Effector CD4-positive, alpha-beta T cell (primary cell): ENCODE measurements around the gene CXorf65.

Experiments
- DNase-seq: peaks from one replicate; pipeline ENCODE4 v3.0.0-alpha.2; 2020
- total RNA-seq: gene quantifications from one replicate; lab custom pipeline; 2026; lab: John Stamatoyannopoulos, UW

The CXorf65 gene
- total RNA-seq, result 0.56 reads per million

DNA sequence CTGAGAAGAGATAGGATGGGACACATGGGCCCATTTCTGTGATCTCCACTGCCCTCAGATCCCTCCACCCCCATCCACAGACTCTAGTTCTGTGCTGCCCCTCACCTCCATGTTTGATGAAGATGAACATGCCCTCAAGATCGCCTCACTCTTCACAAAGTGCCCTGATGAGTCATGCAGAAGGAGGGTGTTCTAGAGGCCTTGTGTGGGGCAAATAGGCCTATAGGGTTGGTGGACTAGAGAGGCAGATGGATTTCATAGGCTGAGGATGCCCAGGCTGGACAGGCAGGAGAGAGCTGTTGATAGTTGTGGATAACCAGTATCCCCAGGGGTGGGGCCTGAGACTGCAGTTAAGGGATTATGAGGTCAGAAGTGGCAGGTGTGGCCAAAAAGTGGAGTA lies at the start of gene CXorf65:
Gene CXorf65, minus strand, starts transcription at position 314 of the 400 bp plus-strand sequence. Its CDS starts 184 bp downstream, at position 130.
- peak; percentile 26 for DNase-seq

- DNase-seq, result no peak
Measured at GRCh38 chrX:71154641-71155040, 48.1 kb upstream of the CXorf65 start.

DNA sequence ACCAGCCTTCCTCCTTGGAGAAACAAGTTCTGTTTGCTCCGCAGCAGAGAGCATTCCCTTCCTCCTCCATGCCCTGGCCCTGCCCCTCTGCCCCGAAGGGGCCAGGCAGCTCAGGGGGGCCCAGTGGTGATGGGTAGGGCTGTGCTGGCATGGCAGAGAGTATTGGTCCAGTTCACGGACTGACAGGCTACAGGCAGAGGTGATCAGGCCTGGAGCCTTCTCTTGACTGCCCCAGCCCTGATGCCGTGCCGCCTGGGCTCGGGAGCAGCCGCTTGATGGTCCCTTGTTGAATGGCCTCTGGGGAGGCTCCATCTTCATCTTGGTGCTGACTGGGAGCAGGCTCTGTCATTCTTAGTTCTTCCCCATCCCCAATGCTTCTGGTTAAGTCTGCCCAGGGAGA lies 47.7 kb upstream of the CXorf65 start:
- DNase-seq, result no peak

- no peak for DNase-seq
Measured at GRCh38 chrX:71151366-71151765, 44.8 kb upstream of the CXorf65 start.

DNA sequence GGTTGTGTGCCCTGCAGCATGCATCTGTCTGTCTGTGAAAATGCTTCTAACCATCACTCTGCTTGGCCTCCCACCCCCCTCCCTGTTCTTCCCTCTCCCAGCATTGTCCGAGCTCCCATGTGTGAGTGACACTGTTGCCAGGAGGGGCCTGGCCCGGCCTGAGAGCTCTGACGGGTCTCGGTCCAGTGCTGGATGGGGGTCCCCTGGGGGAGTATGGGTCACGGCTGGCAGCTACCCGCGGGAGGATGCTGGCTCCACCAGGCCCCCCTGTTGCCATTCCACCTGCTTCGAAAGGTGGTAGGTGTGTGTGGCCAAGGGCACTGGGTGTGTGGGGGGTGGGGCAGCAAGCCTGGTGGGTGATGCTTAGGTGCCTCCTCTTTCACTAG lies 41.7 kb upstream of the CXorf65 start:
- DNase-seq, result no peak

GRCh38 chrX:71147496-71148277 lies 41.1 kb upstream of the CXorf65 start:
- no peak for DNase-seq

DNA sequence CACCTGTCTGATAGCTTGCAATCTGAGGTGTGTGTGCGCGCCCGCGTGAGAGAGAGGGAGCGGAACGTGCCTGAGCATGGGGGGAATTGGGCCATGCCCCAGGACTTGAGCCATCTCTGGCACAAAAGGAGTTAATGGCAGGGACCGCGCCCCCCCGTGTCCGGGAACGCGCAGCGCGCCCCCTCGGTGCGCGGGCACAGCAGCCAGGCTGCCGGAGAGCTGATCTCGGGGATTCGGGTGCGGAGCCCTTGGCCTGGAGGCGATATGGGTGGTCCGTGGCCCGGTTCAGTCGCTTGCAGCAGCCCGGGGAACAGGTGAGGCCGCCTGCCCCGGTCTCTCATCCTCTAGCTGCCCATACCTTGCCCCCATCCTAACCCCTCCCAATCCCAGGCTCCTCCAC lies 38.1 kb upstream of the CXorf65 start, which contains the start of gene NLGN3:
Gene NLGN3, plus strand, starts transcription at position 191 of the 400 bp plus-strand sequence. CDS start 2,909 bp downstream, outside the sequence.
- no peak for DNase-seq

GRCh38 chrX:71143508-71143907 lies 37.0 kb upstream of the CXorf65 start:
- no peak for DNase-seq

DNA sequence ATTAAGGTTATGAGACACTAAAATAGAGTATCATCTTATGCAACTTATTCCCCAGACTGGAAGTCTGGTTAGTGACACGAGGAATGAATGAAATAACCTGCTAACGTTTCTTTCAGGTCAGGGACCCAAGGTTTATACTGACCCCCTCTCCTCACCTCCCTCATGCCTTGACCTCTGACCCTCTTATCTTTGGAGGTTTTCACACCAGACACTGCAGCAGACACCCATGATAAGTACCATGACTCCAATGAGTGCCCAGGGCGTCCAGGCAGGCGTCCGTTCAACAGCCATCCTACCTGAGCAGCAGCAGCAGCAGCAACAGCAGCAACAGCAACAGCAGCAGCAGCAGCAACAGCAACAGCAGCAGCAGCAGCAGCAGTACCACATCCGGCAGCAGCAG lies 33.9 kb upstream of the CXorf65 start:
- no peak for DNase-seq

DNA sequence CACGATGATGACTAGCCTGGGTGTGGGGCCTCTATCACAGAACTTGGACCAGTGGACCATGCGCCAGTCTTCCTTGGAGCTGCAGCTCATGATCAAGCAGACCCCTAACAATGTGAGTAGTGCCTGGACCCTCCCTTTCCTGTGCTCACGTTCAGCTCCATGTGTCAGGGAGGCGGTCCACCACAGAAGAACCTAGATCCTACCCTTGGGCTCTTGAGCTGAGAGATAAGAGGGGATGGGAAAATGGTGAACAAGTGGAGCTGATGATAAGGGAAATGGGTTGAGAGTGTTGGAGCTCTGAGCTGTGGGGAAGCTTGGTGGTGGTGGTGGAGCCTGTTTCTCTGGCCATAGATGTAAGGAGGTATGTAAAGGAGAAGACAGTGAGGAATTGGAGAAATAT lies 25.0 kb upstream of the CXorf65 start:
- no peak for DNase-seq

GRCh38 chrX:71128915-71129765 lies 22.6 kb upstream of the CXorf65 start:
- peak; percentile 70 for DNase-seq

- no peak for DNase-seq
Measured at GRCh38 chrX:71128166-71128833, 21.8 kb upstream of the CXorf65 start.

DNA sequence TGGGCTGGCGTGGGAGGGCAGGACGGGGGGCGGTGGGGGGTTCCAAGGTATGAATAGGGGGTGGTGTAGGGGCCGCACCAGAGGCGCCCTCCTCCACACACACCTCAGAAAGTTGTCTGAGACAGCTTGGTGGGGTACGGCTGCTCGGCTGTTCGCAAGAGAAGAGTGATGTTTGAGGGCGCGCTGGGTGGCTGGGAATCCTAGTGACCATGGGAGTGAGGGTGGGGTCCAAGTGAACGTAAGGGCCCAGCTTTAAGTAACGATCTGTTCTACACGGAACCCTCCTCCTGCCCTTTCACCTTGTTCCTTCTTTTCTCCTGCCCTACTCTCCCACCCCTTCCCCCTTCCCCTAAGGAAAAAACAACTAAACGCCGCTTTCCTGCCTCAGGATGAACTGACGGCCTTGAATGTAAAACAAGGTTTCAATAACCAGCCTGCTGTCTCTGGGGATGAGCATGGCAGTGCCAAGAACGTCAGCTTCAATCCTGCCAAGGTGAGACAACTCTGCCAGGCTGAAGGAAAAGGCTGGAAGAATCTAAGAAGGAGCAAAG lies 12.5 kb upstream of the CXorf65 start:
- no peak for DNase-seq

DNA sequence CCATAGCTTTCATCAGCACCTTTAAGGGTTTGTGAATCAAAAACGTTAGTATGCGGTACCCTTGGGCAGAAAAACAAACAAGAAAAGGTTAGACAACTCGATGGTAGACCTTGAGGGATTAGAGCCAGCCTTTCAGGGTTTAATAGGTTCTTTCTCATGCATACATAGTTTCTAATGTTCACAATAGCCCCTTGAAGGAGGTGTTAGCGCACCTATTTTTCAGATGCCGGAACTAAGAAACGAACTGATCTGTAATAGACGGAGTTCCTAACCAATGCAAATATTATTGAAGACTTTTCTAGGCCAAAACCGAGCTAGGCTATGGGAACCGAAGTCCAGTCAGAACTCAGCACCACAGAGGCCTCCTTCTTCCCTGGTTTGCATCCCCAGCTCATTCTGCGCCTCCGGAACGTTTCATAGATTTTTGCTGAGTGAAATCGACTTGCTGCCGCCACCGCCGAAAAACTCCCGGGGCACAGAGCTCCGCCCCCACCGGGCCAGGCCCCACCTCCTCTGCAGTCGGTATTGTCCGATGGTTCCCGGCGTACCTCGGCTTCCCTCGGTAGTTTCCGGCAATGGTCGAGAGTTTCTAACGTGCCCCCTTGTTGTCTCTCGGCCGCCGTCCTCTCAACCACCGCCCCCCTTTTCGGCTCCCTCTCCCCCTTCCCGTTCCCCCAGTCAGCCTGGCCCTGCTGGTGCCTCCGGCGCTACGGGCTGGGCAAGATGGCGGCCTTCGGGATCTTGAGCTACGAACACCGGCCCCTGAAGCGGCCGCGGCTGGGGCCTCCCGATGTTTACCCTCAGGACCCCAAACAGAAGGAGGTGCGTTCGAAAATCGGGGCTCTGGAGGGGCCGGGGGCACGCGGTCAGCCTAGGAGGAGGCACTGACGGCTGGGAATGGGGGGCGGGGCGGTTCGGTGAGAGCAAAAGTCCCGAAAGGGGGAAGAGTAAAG lies 11.8 kb upstream of the CXorf65 start, which contains the start of gene MED12:
Gene MED12, plus strand, starts transcription at position 565 of the 953 bp plus-strand sequence. Its CDS starts 159 bp downstream, at position 724.
- peak; percentile 69 for DNase-seq

DNA sequence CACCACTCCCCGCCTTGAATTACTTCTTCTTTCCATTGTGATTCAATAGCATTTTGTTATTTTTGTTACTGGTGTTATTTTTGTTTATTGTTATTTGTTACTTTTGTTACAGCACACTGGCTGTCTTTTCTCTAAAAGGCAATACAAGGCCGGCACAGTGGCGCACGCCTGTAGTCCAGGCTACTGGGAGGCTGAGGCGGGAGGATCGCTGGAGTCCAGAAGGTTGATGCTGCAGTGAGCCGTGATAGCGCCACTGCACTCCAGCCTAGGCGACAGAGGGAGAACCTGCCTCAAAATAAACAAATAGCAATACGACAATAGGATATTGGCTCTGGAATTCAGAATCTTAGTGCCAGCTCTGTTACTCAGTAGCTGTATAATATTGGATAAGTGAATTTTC lies 10.8 kb upstream of the CXorf65 start:
- no peak for DNase-seq

DNA sequence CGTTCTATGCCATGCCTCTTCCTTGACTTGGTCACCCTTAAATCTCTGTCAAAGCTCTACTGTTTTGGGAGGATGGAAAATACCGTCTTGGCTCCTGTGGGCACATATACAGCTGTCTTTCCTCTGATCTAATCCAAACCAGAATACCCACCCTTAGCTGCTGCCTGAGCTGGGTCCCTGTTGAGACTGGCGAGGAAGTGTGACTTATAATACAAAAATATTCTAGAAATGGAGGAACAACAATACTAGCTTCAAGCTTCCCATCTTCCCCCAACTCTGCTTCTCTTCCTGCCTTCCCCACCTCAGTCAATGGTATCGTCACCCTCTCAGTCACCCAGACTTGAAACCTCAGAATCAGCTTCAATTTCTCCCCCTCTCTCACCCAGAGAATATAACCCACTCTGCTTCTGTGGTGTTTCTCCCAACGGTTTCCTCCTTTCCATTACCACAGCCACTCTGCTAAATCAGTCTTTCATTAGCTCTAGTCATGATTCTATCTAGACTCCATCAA lies 5.4 kb upstream of the CXorf65 start:
- peak; percentile 33 for DNase-seq

DNA sequence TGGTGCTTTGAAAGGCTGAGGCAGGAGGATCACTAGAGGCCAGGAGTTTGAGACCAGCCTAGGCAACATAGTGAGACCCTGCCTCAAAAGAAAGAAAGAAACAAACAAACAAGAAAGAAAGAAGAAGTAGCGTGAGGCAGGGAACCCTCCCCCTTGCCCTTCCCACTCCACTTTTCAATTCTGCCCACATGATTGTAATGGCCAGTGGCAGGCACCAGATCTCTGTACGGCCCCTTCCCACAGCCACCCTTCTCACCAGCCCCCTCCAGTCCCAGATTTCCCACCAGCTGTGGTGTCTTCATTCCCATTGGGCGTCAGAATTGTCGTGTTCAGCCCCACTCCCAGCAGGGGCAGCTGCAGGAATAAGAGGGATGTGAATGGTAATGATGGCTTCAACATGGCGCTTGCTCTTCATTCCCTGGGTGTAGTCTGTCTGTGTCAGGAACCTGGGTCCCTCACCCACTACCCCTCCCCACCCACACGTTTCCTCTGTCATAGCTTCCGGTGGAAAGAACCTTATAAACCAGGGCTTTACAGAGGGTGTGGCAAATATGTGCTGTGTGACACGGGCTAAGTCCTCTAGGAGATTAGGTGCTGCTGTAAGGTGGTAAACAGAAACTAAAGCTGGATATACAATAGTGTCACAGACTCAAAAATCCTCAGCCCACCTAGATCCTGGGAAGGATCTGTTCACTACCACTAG lies 4.8 kb upstream of the CXorf65 start, which contains the start of gene IL2RG:
Gene IL2RG, minus strand, starts transcription at position 437 of the 703 bp plus-strand sequence. Its CDS starts 38 bp downstream, at position 399.
- DNase-seq, result peak; percentile 77

DNA sequence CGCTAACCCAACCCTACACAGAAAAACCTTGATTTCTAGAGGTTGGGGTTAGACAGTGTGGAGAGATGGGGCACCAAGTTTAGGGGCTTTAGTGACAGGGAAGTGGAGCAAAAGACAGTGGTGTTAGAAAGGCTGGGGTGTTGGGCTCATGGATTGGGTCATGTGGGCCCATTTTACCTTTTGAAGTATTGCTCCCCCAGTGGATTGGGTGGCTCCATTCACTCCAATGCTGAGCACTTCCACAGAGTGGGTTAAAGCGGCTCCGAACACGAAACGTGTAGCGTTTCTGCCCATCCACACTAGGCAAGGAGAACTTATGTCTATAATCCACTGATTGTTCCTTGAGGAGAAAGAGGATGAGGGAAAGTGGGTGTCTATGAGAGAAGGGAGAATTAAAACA lies 2.5 kb upstream of the CXorf65 start:
- DNase-seq, result no peak

GRCh38 chrX:71107762-71108360 lies 1.3 kb upstream of the CXorf65 start:
- peak; percentile 28 for DNase-seq

- no peak for DNase-seq
Measured at GRCh38 chrX:71107245-71107644, 705 bp upstream of the CXorf65 start.
